Stimulated activated CD8-positive, alpha-beta memory T cell treated with anti-CD3 and anti-CD28 coated beads, Interleukin-15, amount 100 ng/mL, for 1 hour (primary cell): ENCODE data around the gene ALG14.

ENCODE experiments used
- DNase-seq: peaks from one replicate; pipeline ENCODE4 v3.0.0-alpha.2; 2020; ENCODE audit warnings: low read depth

The ALG14 gene

DNA sequence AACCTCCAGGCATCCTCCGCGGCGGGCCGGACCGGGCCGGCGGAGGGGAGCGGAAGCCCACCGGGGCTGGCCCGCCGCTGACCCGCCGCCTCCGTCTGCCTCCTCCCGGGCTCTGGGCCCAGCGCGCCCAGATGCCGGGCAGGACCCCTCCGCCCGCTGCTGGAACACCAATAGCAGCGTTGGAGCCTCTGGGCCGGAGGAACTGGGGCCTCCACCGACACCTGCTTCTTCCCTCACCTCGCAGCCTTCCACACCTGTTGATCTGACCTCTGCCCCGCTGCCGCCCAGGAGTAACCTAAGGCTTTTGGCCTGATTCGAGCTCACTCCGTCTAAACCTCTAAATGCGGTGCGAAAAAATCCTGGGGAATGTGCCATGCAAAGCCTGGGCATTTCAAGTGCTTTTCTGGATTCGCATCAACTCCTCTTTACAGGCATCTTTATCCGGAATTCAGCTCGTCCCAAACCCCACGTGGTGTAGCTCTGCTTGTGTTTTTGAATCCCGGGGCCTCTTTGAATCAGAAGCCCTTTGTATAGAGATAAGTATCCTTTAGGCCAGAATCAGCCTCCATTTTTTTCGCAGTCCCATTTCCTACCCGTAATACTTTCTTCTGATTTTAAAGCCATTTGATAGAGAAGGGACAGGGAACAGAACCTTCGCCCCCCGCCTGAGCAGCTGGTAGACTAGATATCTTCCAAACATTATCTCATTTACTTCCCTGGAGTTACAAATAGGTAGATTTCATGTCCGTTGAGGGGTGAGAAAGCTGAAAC lies 145.2 kb downstream of the ALG14 start:
- DNase-seq = no peak

DNA sequence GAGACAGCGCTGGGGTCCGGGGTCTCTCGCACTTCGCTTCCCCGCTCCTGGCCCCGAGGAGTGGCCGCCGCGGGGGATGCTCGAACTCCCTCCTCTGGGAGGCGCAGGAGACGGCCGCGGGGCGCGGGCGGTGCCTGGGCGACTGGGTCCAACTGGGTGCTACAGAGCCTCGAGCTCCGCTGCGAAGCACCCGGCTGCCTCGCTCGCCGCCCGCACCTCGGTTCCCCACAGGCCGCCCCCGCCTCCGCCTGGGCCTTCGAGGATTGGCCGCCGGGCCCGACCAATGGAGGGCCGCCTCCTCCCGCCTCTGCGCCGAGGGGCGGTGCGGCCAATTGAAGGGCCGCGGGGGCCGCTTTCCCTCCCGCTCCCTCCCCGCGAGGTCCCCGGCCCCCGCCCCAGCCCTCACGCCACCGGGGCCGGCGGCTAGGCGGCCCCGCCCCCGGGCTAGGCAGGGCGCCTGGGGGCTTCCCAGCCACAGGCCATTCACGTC lies 145.8 kb downstream of the ALG14 start, which contains the start of gene CNN3:
Gene CNN3, minus strand, starts transcription at position 196 of the 490 bp plus-strand sequence. CDS start 216 bp downstream, outside the sequence.
- peak; percentile 28 for DNase-seq

GRCh38 chr1:94926126-94926914 lies 146.4 kb downstream of the ALG14 start:
- DNase-seq = no peak

- DNase-seq = no peak
Measured at GRCh38 chr1:94925561-94926125, 147.1 kb downstream of the ALG14 start.

DNA sequence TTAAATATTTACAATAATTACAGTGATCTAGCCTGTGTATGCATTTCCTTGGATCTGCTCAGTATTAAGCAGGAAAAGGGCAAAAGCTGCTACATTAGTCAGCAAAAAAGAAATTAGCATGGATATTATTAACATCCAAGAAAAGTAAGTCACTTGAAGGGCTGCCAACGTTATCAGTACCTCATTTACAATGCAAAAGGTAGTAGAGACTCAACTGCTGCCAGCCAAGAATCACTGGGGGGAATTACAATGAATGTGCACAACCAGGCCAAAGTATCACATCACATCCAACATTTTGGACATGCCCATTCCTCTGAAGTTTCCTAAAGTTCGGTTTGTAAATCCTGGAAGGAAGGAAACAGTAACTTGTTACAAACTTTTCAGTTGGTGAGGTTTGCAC lies 147.7 kb downstream of the ALG14 start:
- no peak for DNase-seq
